ENCODE data around the gene FAM217B.

Gene FAM217B

GRCh38 chr20:59940129-59940955 lies at the start of gene FAM217B, which contains the start of gene PPP1R3D:
Gene FAM217B, plus strand, starts transcription at chr20:59940389. Its CDS starts 3,555 bp downstream, at chr20:59943944.
Gene PPP1R3D, minus strand, starts transcription at chr20:59940305. Its CDS starts 374 bp downstream, at chr20:59939931.
- peak within 1 kb of the TSS; percentile 94 to 98 (median 97) for H3K4me3 Mint-ChIP-seq
- H3K27me3 Mint-ChIP-seq (ENCODE audit: low read depth): peaks cover 12% of the 10 kb centered on the region
- peak within 1 kb of the TSS; percentile 97 to 100 (median 100) for H3K27ac Mint-ChIP-seq
- peaks cover 59% of the 10 kb centered on the region for H3K4me1 Mint-ChIP-seq
- H3K9me3 Mint-ChIP-seq: no peaks in the 10 kb centered on the region
- peaks cover 16% of the 10 kb centered on the region for H3K36me3 Mint-ChIP-seq (ENCODE audit: low read depth)
- TF ChIP-seq CTCF (IDR thresholded peaks at IDR 0.05; ENCODE audit: unreplicated experiment in 3 of 3): peak in 1 of 3 experiments; percentile 34

GRCh38 chr20:59891581-59891980 lies 48.6 kb upstream of the FAM217B start:
- Mint-ChIP-seq H3K4me1 (no peaks in the 10 kb centered on the region), H3K27ac (no peak overlapping the region), H3K36me3 (ENCODE audit: low read depth) (no peaks in the 10 kb centered on the region), H3K4me3 (no peak overlapping the region), H3K27me3 (ENCODE audit: low read depth) (peaks cover 27% of the 10 kb centered on the region), H3K9me3 (no peaks in the 10 kb centered on the region)
- TF ChIP-seq CTCF (IDR thresholded peaks at IDR 0.05; ENCODE audit: unreplicated experiment in 3 of 3): no peak

- H3K27me3 Mint-ChIP-seq (ENCODE audit: low read depth): peaks cover 30% of the 10 kb centered on the region
- no peak overlapping the region for H3K27ac Mint-ChIP-seq
- TF ChIP-seq CTCF (IDR thresholded peaks at IDR 0.05; ENCODE audit: unreplicated experiment in 3 of 3): no peak
Observed at GRCh38 chr20:59895908-59896307, 44.3 kb upstream of the FAM217B start.

GRCh38 chr20:59902470-59902869 lies 37.7 kb upstream of the FAM217B start:
- Mint-ChIP-seq H3K36me3 (ENCODE audit: low read depth) (no peaks in the 10 kb centered on the region), H3K4me3 (no peak overlapping the region), H3K27me3 (ENCODE audit: low read depth) (peaks cover 10% of the 10 kb centered on the region), H3K27ac (no peak overlapping the region), H3K4me1 (peaks cover 10% of the 10 kb centered on the region), H3K9me3 (no peaks in the 10 kb centered on the region)
- TF ChIP-seq CTCF (IDR thresholded peaks at IDR 0.05; ENCODE audit: unreplicated experiment in 3 of 3): no peak

More at GRCh38 chr20:59895908-59896307, 44.3 kb upstream of the FAM217B start:
- Mint-ChIP-seq H3K36me3 (ENCODE audit: low read depth) (no peaks in the 10 kb centered on the region), H3K9me3 (no peaks in the 10 kb centered on the region), H3K4me3 (no peak overlapping the region), H3K4me1 (no peaks in the 10 kb centered on the region)

GRCh38 chr20:59903621-59904020 lies 36.6 kb upstream of the FAM217B start:
- Mint-ChIP-seq H3K27ac (no peak overlapping the region), H3K9me3 (no peaks in the 10 kb centered on the region), H3K4me3 (no peak overlapping the region), H3K27me3 (ENCODE audit: low read depth) (peaks cover 1% of the 10 kb centered on the region), H3K4me1 (peaks cover 10% of the 10 kb centered on the region), H3K36me3 (ENCODE audit: low read depth) (no peaks in the 10 kb centered on the region)
- TF ChIP-seq CTCF (IDR thresholded peaks at IDR 0.05; ENCODE audit: unreplicated experiment in 3 of 3): no peak

All from nephron (organoid).